Measurements from ENCODE around the gene SELENOO.
"Not testable (repeated sequence)": the region's sequence is repeated elsewhere in the genome, so short reads cannot be mapped to it uniquely, and the experiment has no call there.

Gene SELENOO

GRCh38 chr22:50201191-50202129, 649 bp downstream of the SELENOO start:
- DNase-seq (ENCODE audit: low spot score), result no peak

GRCh38 chr22:50202130-50202666, 1.4 kb downstream of the SELENOO start:
- no peak for DNase-seq (ENCODE audit: low spot score)

- no peak for DNase-seq (ENCODE audit: low spot score)
These were observed 2.5 kb downstream of the SELENOO start for GRCh38 chr22:50203288-50203687.

GRCh38 chr22:50204571-50204970, 3.8 kb downstream of the SELENOO start:
- DNase-seq (ENCODE audit: low spot score), result no peak

GRCh38 chr22:50204998-50205397, 4.2 kb downstream of the SELENOO start:
- DNase-seq (ENCODE audit: low spot score), result not testable (repeated sequence)

- DNase-seq (ENCODE audit: low spot score), result no peak
These were observed 5.2 kb downstream of the SELENOO start for GRCh38 chr22:50205781-50206569.

GRCh38 chr22:50206599-50206998, 5.8 kb downstream of the SELENOO start:
- peak; percentile 64 for DNase-seq (ENCODE audit: low spot score)

GRCh38 chr22:50207383-50208140, 6.8 kb downstream of the SELENOO start:
- DNase-seq (ENCODE audit: low spot score), result no peak

- DNase-seq (ENCODE audit: low spot score), result no peak
These were observed 7.7 kb downstream of the SELENOO start for GRCh38 chr22:50208430-50208938.

- DNase-seq (ENCODE audit: low spot score), result no peak
These were observed 8.4 kb downstream of the SELENOO start for GRCh38 chr22:50208939-50209892.

GRCh38 chr22:50209893-50210292, 9.1 kb downstream of the SELENOO start:
- DNase-seq (ENCODE audit: low spot score), result peak; percentile 83

GRCh38 chr22:50210378-50211139, 9.7 kb downstream of the SELENOO start:
- no peak for DNase-seq (ENCODE audit: low spot score)

- no peak for DNase-seq (ENCODE audit: low spot score)
These were observed 10.3 kb downstream of the SELENOO start for GRCh38 chr22:50211147-50211546.

- no peak for DNase-seq (ENCODE audit: low spot score)
These were observed 12.5 kb downstream of the SELENOO start for GRCh38 chr22:50213263-50213662.

GRCh38 chr22:50215297-50216054, 14.7 kb downstream of the SELENOO start:
- DNase-seq (ENCODE audit: low spot score), result no peak

GRCh38 chr22:50216055-50216683, 15.4 kb downstream of the SELENOO start:
- no peak for DNase-seq (ENCODE audit: low spot score)

GRCh38 chr22:50216684-50217520, 16.1 kb downstream of the SELENOO start:
- no peak for DNase-seq (ENCODE audit: low spot score)
